ENCODE results near the gene CCDC91.

DNA sequence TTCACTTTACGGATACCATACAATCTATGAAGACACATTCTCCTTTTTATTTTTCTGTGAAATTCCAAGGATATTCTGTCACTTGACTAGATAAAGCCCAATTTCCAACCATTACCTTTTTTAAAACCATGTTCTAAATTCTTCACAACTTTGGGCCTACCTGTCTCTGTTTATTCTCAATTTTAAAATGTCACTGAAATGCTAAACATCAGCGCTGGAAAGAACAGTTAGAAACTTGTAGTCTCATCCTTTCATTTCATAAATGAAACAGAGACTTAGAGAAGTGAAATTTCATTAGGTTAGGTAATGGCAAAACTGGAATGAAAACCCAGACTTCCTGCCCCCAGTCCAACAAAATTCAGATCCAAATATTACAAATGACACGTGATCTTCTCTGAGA lies 396.2 kb downstream of the CCDC91 start:
- TF ChIP-seq, protein P1, sequence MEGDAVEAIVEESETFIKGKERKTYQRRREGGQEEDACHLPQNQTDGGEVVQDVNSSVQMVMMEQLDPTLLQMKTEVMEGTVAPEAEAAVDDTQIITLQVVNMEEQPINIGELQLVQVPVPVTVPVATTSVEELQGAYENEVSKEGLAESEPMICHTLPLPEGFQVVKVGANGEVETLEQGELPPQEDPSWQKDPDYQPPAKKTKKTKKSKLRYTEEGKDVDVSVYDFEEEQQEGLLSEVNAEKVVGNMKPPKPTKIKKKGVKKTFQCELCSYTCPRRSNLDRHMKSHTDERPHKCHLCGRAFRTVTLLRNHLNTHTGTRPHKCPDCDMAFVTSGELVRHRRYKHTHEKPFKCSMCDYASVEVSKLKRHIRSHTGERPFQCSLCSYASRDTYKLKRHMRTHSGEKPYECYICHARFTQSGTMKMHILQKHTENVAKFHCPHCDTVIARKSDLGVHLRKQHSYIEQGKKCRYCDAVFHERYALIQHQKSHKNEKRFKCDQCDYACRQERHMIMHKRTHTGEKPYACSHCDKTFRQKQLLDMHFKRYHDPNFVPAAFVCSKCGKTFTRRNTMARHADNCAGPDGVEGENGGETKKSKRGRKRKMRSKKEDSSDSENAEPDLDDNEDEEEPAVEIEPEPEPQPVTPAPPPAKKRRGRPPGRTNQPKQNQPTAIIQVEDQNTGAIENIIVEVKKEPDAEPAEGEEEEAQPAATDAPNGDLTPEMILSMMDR (IDR thresholded peaks at IDR 0.05), result no peak
- TF ChIP-seq POLR2A (IDR thresholded peaks at IDR 0.05), result no peak
